Mesendoderm (in vitro differentiated cells): ENCODE results near the gene FSD2.
A peak's percentile ranks its signal among the peaks of the same experiment; 100 is the strongest.

Experiments
- DNase-seq: peaks from one replicate; pipeline ENCODE4 v3.0.0; 2013
- H2AK5ac ChIP-seq: 2 replicates; pipeline ENCODE4 v1.6.1; 2013; ENCODE audit warnings: low read length, inconsistent platforms
- H2BK120ac ChIP-seq: 2 replicates; pipeline ENCODE4 v1.6.1; 2013; ENCODE audit warnings: low read depth, mild to moderate bottlenecking, low read length, moderate library complexity, mixed read lengths
- H2BK15ac ChIP-seq: replicated peaks from 2 replicates; pipeline ENCODE4 v1.6.1; 2013; ENCODE audit warnings: low read depth, mild to moderate bottlenecking, moderate library complexity
- H2BK5ac ChIP-seq: 2 replicates; pipeline ENCODE4 v1.6.1; 2013; ENCODE audit warnings: low read length, inconsistent platforms
- H3K18ac ChIP-seq: 2 replicates; pipeline ENCODE4 v1.6.1; 2013; ENCODE audit warnings: mild to moderate bottlenecking, low read length, mixed read lengths
- H3K23ac ChIP-seq: one replicate; pipeline ENCODE4 v1.6.1; 2013; ENCODE audit warnings: low read length
- H3K27ac ChIP-seq: 2 replicates; pipeline ENCODE4 v1.5.1; 2013; ENCODE audit warnings: low read depth, mild to moderate bottlenecking, inconsistent platforms, low read length, moderate library complexity
- H3K27me3 ChIP-seq: 2 replicates; pipeline ENCODE4 v1.6.1; 2013; ENCODE audit warnings: low read length, control low read depth, mild to moderate bottlenecking, inconsistent platforms; ENCODE audit not compliant: insufficient read depth, poor library complexity
- H3K36me3 ChIP-seq: 2 replicates; pipeline ENCODE4 v1.6.1; 2013; ENCODE audit warnings: low read length, inconsistent platforms; ENCODE audit not compliant: control insufficient read depth, insufficient read depth
- H3K4ac ChIP-seq: one replicate; pipeline ENCODE4 v1.6.1; 2013; ENCODE audit warnings: low read depth, mild to moderate bottlenecking, low read length, moderate library complexity
- H3K4me1 ChIP-seq: 2 replicates; pipeline ENCODE4 v1.6.1; 2013; ENCODE audit warnings: low read depth, low read length, inconsistent platforms; ENCODE audit not compliant: control insufficient read depth
- H3K4me2 ChIP-seq: 2 replicates; pipeline ENCODE4 v1.6.1; 2013; ENCODE audit warnings: low read length
- H3K4me3 ChIP-seq: 2 replicates; pipeline ENCODE4 v1.5.1; 2013; ENCODE audit warnings: mild to moderate bottlenecking, low read length
- H3K56ac ChIP-seq: one replicate; pipeline ENCODE4 v1.6.1; 2013; ENCODE audit warnings: low read length
- H3K79me1 ChIP-seq: 2 replicates; pipeline ENCODE4 v1.6.1; 2013; ENCODE audit warnings: low read length, inconsistent platforms
- H3K79me2 ChIP-seq: 2 replicates; pipeline ENCODE4 v1.6.1; 2013; ENCODE audit warnings: mild to moderate bottlenecking, low read length; ENCODE audit not compliant: control insufficient read depth, insufficient read depth
- H3K9ac ChIP-seq: 2 replicates; pipeline ENCODE4 v1.6.1; 2013; ENCODE audit warnings: low read length, inconsistent platforms
- H4K5ac ChIP-seq: one replicate; pipeline ENCODE4 v1.6.1; 2013; ENCODE audit warnings: low read length
- H4K8ac ChIP-seq: one replicate; pipeline ENCODE4 v1.6.1; 2013; ENCODE audit warnings: low read depth, mild to moderate bottlenecking, control low read depth, low read length, moderate library complexity
- WGBS: extraction: QIAGEN DNeasy Blood & Tissue Kit; methylation state at CpG from one replicate; pipeline ENCODE4 v1.1.7; 2013; ENCODE audit warnings: low lambda C conversion rate, missing lambda C conversion rate; ENCODE audit not compliant: insufficient coverage; ENCODE audit errors: extremely low coverage; 5-methylcytosine and 5-hydroxymethylcytosine counted together

FSD2 gene

DNA sequence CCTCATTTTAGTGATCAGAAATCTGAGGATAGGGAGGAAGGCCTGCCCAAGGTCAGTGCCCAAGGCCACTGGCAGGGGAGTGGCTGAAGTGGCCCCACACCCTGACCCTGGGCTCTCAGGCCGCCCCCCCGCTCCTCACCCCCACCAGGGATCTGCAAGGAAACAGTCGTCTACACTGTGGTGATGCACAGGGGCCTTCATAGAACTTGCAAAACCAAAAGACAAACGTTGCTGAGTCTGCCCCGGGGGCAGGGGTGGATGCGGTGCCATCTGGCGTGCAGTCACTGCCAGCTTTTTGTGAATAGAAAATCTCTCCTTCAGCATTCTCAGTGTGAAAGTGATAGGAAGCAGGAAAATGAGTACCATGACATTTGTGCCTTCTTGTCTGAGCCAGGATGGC is 44.9 kb upstream of the FSD2 start:
- no peak overlapping the region for H3K9ac ChIP-seq
- no peak overlapping the region for H4K8ac ChIP-seq
- H2BK15ac ChIP-seq = no peak overlapping the region
- H2BK5ac ChIP-seq = no peak overlapping the region
- H3K27ac ChIP-seq = no peak overlapping the region
- no peak overlapping the region for H3K4ac ChIP-seq
- no peaks in the 10 kb centered on the region for H3K79me2 ChIP-seq
- no CpG with 5 or more reads among the region's 7 CpGs for WGBS
- no peak overlapping the region for H3K18ac ChIP-seq
- no peak overlapping the region for H2BK120ac ChIP-seq
- no peaks in the 10 kb centered on the region for H3K79me1 ChIP-seq
- no peak overlapping the region for H4K5ac ChIP-seq
- peaks cover 4% of the 10 kb centered on the region for H3K4me1 ChIP-seq
- H3K56ac ChIP-seq = no peak overlapping the region
- no peak overlapping the region for H3K4me3 ChIP-seq
- no peaks in the 10 kb centered on the region for H3K27me3 ChIP-seq
- DNase-seq = no peak
- H2AK5ac ChIP-seq = no peak overlapping the region
- H3K36me3 ChIP-seq = no peaks in the 10 kb centered on the region
- H3K4me2 ChIP-seq = no peak overlapping the region
- no peak overlapping the region for H3K23ac ChIP-seq

DNA sequence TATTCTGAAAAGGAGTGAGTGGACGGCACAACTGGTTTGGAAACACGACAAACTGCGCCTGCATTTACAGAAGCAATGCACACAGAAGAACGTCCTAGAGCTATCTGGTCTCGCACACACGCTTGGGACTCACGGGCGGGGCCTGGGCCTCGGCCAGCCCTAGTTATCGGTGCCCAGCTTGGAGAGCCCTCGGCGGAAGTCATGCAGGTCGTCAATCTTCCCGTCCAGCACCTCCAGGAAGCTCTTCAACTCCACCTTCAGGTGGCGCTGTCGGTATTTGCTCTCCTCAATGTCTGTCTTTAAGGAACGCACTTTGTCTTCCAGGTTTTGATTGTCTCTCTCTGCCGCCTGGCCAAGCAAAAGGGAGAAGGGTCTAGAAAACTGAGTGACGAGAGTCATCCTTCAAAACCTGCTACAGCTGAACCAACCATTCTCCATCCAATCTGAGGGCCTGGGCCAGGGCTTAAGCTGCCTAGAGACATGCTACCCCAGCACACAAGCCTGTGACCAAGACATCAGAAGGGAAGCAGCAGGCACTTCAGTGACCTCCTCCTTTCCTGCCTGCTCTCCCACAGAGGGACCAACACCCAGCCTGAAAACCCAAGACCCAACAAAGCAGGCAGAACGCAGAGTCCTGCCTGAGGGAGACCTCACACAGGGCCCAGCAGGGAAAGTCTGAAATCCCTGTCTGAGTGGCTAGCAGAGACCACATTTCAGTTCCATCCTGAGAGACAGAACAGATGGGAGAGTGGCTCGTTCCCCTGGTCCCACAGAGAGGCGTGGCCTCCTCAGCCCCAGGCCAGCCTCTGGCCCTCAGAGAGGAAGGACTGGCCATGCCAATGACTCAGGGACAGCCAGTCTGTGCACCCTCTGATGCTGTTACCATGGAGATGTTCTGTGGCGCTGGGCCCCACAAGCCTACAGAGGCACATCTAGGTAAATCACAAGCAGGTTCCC is 44.0 kb upstream of the FSD2 start:
- no peaks in the 10 kb centered on the region for H3K36me3 ChIP-seq
- peak overlapping the region; percentile 89 for H3K56ac ChIP-seq
- no peak overlapping the region for H4K8ac ChIP-seq
- H3K4me2 ChIP-seq = no peak overlapping the region
- no peak overlapping the region for H3K18ac ChIP-seq
- H3K9ac ChIP-seq = peak overlapping the region; percentile 60
- peak overlapping the region; percentile 49 for H2BK5ac ChIP-seq
- no peaks in the 10 kb centered on the region for H3K79me1 ChIP-seq
- H2AK5ac ChIP-seq = no peak overlapping the region
- H4K5ac ChIP-seq = peak overlapping the region; percentile 23
- no peaks in the 10 kb centered on the region for H3K79me2 ChIP-seq
- H3K4ac ChIP-seq = no peak overlapping the region
- peak; percentile 98 for DNase-seq
- no peak overlapping the region for H3K4me3 ChIP-seq
- no peak overlapping the region for H2BK120ac ChIP-seq
- H3K27me3 ChIP-seq = no peaks in the 10 kb centered on the region
- no peak overlapping the region for H3K23ac ChIP-seq
- H3K4me1 ChIP-seq = peaks cover 4% of the 10 kb centered on the region
- no peak overlapping the region for H3K27ac ChIP-seq
- no peak overlapping the region for H2BK15ac ChIP-seq
- no CpG with 5 or more reads among the region's 23 CpGs for WGBS

DNA sequence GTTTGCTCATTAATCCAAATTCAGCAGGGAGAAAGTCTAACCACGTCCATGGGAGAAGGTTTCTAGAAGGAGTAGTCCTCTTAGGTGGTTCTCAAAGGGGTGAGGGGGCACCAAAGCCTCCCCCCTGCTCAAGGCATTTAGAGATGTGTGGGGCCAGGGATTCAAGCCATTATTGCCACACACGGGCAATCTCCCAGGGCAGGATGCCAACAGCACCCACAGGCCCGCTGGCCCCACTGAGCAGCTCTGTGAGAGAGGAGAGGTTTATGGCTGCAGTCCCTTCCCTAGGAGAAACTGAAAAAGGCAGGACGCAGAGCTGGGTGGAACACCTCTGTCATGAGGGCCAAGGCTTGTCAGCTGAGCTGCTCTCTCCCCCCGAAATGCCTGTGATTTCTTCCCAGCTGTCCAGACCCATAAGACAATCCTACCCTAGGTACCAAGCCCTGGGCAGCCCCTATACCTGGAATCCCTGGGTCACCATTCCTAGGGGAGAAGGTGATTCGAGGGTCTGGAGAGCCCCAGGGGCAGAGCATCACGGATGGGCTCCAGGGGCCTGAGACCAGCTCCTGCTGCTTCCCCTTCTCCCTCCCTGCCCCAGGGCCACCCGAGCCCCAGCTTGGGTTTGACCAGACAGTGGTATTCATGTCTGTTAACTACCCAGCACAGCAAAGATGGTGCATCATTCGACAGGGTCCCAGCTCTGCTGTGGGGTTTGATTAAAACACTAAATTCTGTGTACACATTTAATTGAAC is 42.5 kb upstream of the FSD2 start:
- no peak overlapping the region for H3K18ac ChIP-seq
- peaks cover 4% of the 10 kb centered on the region for H3K4me1 ChIP-seq
- H3K79me1 ChIP-seq = no peaks in the 10 kb centered on the region
- no peaks in the 10 kb centered on the region for H3K27me3 ChIP-seq
- H3K4me3 ChIP-seq = no peak overlapping the region
- no peak overlapping the region for H4K8ac ChIP-seq
- no peaks in the 10 kb centered on the region for H3K36me3 ChIP-seq
- no peak overlapping the region for H3K56ac ChIP-seq
- no peak overlapping the region for H2BK5ac ChIP-seq
- H3K4me2 ChIP-seq = no peak overlapping the region
- no peak overlapping the region for H2AK5ac ChIP-seq
- no CpG with 5 or more reads among the region's 9 CpGs for WGBS
- no peak overlapping the region for H3K23ac ChIP-seq
- H2BK120ac ChIP-seq = no peak overlapping the region
- H3K9ac ChIP-seq = no peak overlapping the region
- H3K79me2 ChIP-seq = no peaks in the 10 kb centered on the region
- no peak overlapping the region for H2BK15ac ChIP-seq
- H4K5ac ChIP-seq = no peak overlapping the region
- DNase-seq = no peak
- no peak overlapping the region for H3K4ac ChIP-seq
- H3K27ac ChIP-seq = no peak overlapping the region

DNA sequence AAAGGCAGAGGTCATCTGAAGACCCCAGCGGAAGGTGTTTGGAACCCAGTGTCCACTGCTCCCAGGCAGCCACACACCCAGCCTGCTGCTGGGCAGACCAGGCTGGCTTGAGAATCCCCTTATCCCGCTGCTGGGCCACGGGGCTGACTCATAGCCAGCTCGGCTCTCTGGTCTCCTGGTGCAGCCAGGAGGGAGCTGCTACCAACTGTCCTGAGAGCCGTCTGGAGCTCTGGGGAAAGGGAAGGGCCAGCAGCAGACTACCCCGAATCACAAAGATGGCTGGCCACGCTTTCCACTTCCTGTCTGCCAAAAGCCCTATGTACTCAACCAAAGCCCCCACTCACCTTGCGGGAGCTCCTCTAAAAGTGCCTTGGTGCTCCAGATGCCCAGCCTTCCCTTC is 41.8 kb upstream of the FSD2 start:
- H3K27ac ChIP-seq = no peak overlapping the region
- H3K9ac ChIP-seq = no peak overlapping the region
- no peaks in the 10 kb centered on the region for H3K27me3 ChIP-seq
- H2BK120ac ChIP-seq = no peak overlapping the region
- no peaks in the 10 kb centered on the region for H3K36me3 ChIP-seq
- H4K8ac ChIP-seq = no peak overlapping the region
- H2BK5ac ChIP-seq = no peak overlapping the region
- no peak for DNase-seq
- no peaks in the 10 kb centered on the region for H3K79me1 ChIP-seq
- H3K4me3 ChIP-seq = no peak overlapping the region
- H3K56ac ChIP-seq = no peak overlapping the region
- H3K4ac ChIP-seq = no peak overlapping the region
- H3K4me1 ChIP-seq = peaks cover 4% of the 10 kb centered on the region
- H3K79me2 ChIP-seq = no peaks in the 10 kb centered on the region
- H2BK15ac ChIP-seq = no peak overlapping the region
- H3K18ac ChIP-seq = no peak overlapping the region
- WGBS = no CpG with 5 or more reads among the region's 8 CpGs
- no peak overlapping the region for H3K23ac ChIP-seq
- H4K5ac ChIP-seq = no peak overlapping the region
- no peak overlapping the region for H2AK5ac ChIP-seq
- no peak overlapping the region for H3K4me2 ChIP-seq

DNA sequence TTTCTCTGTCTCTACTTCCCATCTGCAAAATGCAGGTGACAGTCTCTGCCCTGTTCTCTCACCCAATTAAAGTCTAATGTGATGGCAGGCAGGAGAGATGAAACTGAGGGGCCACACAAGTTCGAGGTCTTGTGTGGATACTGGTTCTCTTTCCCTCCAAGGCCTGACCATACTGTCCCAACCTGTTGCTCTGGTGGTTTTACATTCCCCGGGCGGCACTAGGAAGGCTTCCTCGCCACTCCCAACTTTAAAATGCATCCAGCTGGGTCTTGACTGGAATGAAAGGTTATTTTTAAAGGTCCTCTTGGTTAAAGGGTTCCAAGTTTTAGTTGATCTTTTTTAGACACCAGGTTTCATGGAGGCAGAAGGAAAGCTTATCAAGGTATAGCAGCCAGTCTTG is 40.8 kb upstream of the FSD2 start:
- Histone ChIP-seq H3K56ac (no peak overlapping the region), H2BK120ac (no peak overlapping the region), H3K27me3 (no peaks in the 10 kb centered on the region), H3K36me3 (no peaks in the 10 kb centered on the region), H3K4me3 (no peak overlapping the region), H3K18ac (no peak overlapping the region), H3K23ac (no peak overlapping the region), H4K5ac (no peak overlapping the region), H3K79me1 (no peaks in the 10 kb centered on the region), H3K9ac (no peak overlapping the region), H3K4me2 (no peak overlapping the region), H3K27ac (no peak overlapping the region), H3K4ac (no peak overlapping the region), H2BK5ac (no peak overlapping the region), H3K4me1 (peaks cover 4% of the 10 kb centered on the region), H3K79me2 (no peaks in the 10 kb centered on the region), H2BK15ac (no peak overlapping the region), H2AK5ac (no peak overlapping the region), H4K8ac (no peak overlapping the region)
- WGBS = no CpG with 5 or more reads among the region's 4 CpGs
- DNase-seq = no peak
